OCI-LY7 (cell line): ENCODE measurements around the gene FHOD3.

Experiments used
- EZH2phosphoT487 ChIP-seq: fragments of 200-600 bp; sonication (generic); IDR thresholded peaks from 2 replicates; pipeline ENCODE4 v1.6.1; 2018; ENCODE audit warnings: low read depth, borderline replicate concordance, mild to moderate bottlenecking, mixed run types, antibody characterized with exemption, low read length, moderate library complexity, mixed read lengths
- TF ChIP-seq, protein P1 (sequence below): fragments of 200-600 bp; sonication (generic); conservative IDR thresholded peaks from 2 replicates; pipeline ENCODE4 v1.5.1; 2014; ENCODE audit warnings: mild to moderate bottlenecking, antibody characterized with exemption, low read length, moderate library complexity, mixed read lengths

DNA sequence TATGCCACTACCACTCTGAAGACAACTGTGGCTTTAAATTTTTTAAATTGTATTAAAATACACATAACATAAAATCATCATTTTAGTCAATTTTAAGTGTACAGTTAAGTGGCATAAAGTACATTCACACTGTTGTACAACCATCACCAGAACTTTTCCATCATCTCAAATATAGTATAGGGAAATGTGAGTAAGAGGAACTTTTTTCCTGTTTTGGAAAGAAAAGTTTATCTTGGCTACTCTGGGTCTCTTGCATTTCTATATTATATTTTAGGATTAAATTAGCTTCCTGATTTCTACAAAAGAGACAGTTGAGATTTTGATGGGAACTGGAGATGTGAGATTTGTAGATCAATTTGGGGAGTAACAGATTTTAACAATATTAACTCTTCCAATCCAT, 528.0 kb downstream of the FHOD3 start:
- TF ChIP-seq, protein P1, sequence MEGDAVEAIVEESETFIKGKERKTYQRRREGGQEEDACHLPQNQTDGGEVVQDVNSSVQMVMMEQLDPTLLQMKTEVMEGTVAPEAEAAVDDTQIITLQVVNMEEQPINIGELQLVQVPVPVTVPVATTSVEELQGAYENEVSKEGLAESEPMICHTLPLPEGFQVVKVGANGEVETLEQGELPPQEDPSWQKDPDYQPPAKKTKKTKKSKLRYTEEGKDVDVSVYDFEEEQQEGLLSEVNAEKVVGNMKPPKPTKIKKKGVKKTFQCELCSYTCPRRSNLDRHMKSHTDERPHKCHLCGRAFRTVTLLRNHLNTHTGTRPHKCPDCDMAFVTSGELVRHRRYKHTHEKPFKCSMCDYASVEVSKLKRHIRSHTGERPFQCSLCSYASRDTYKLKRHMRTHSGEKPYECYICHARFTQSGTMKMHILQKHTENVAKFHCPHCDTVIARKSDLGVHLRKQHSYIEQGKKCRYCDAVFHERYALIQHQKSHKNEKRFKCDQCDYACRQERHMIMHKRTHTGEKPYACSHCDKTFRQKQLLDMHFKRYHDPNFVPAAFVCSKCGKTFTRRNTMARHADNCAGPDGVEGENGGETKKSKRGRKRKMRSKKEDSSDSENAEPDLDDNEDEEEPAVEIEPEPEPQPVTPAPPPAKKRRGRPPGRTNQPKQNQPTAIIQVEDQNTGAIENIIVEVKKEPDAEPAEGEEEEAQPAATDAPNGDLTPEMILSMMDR = no peak
- TF ChIP-seq EZH2phosphoT487 = no peak
